Subcutaneous abdominal adipose tissue (tissue), 5 donors: Measurements from ENCODE around the gene BAG2.
A peak's percentile ranks its signal among the peaks of the same experiment; 100 is the strongest.

Experiments used
- H3K27ac ChIP-seq: one replicate; pipeline ENCODE4 v1.7.0; 2013; ENCODE audit warnings: low read depth, mild to moderate bottlenecking, inconsistent platforms, low read length, moderate library complexity
- H3K27me3 ChIP-seq, 5 donors: one replicate each; pipeline ENCODE4 v1.7.0; 2013; ENCODE audit warnings: low read length in 5 of 5, inconsistent platforms in 1 of 5; ENCODE audit not compliant: control insufficient read depth in 5 of 5, insufficient read depth in 4 of 5
- H3K36me3 ChIP-seq, 5 donors: one replicate each; pipeline ENCODE4 v1.7.0; 2013; ENCODE audit warnings: low read length in 5 of 5; ENCODE audit not compliant: control insufficient read depth in 5 of 5, insufficient read depth in 5 of 5
- H3K4me1 ChIP-seq, 5 donors: one replicate each; pipeline ENCODE4 v1.7.0; 2013; ENCODE audit warnings: low read length in 5 of 5, mild to moderate bottlenecking in 3 of 5, moderate library complexity in 1 of 5; ENCODE audit not compliant: control insufficient read depth in 5 of 5, insufficient read depth in 5 of 5
- H3K4me3 ChIP-seq, 5 donors: one replicate each; pipeline ENCODE4 v1.7.0; 2013; ENCODE audit warnings: low read length in 5 of 5, low read depth in 1 of 5
- H3K9ac ChIP-seq, 5 donors: one replicate each; pipeline ENCODE4 v1.7.0; 2013; ENCODE audit warnings: low read length in 5 of 5, mild to moderate bottlenecking in 4 of 5, moderate library complexity in 3 of 5
- H3K9me3 ChIP-seq, 5 donors: one replicate each; pipeline ENCODE4 v1.7.0; 2013; ENCODE audit warnings: low read length in 5 of 5; ENCODE audit not compliant: control insufficient read depth in 5 of 5
- donor health status: healthy.
- donor health status: healthy.
- donor health status: healthy.
- donor health status: healthy.
- donor health status: healthy.

The BAG2 gene

DNA sequence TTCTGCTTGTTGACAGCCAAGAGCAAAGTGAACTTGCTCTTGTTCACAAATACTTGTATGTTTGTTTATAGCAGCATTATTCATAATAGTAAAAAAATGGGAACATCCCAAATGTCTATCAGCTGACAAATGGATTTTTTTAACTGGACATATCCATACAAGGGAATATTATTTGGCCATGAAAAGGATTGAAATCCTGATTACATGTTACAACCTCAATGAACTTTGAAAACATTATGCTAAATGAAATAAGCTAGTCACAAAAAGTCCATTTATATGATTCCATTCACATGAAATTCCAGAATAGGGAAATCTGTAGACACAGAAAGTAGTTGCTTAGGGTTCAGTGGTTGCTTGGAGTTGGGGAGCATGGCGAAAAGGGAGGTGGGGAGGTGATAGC lies 28.4 kb upstream of the BAG2 start:
- Histone ChIP-seq H3K36me3 (peaks cover 25 to 53% (median 30%) of the 10 kb centered on the region in 5 donors), H3K27ac (no peak overlapping the region), H3K27me3 (no peaks in the 10 kb centered on the region), H3K9ac (no peak overlapping the region), H3K4me1 (no peaks in the 10 kb centered on the region), H3K9me3 (no peaks in the 10 kb centered on the region), H3K4me3 (no peak overlapping the region)

DNA sequence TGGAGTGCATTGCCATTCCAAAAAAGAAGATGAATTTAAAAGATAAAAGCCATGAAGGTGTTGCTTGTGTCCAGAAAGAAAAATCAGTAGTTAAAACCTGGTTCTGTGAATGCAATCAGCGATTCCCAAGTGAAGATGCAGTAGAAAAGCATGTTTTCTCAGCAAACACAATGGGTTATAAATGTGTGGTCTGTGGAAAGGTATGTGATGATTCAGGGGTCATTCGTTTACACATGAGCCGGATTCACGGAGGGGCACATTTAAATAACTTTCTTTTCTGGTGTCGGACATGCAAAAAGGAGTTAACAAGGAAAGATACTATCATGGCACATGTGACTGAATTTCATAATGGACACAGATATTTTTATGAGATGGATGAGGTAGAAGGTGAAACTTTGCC lies 24.7 kb upstream of the BAG2 start:
- H3K9ac ChIP-seq, result no peak overlapping the region
- no peak overlapping the region for H3K4me3 ChIP-seq
- H3K9me3 ChIP-seq, result no peaks in the 10 kb centered on the region
- no peaks in the 10 kb centered on the region for H3K27me3 ChIP-seq
- peaks cover 24 to 54% (median 32%) of the 10 kb centered on the region in 5 donors for H3K36me3 ChIP-seq
- no peak overlapping the region for H3K27ac ChIP-seq
- no peaks in the 10 kb centered on the region for H3K4me1 ChIP-seq

DNA sequence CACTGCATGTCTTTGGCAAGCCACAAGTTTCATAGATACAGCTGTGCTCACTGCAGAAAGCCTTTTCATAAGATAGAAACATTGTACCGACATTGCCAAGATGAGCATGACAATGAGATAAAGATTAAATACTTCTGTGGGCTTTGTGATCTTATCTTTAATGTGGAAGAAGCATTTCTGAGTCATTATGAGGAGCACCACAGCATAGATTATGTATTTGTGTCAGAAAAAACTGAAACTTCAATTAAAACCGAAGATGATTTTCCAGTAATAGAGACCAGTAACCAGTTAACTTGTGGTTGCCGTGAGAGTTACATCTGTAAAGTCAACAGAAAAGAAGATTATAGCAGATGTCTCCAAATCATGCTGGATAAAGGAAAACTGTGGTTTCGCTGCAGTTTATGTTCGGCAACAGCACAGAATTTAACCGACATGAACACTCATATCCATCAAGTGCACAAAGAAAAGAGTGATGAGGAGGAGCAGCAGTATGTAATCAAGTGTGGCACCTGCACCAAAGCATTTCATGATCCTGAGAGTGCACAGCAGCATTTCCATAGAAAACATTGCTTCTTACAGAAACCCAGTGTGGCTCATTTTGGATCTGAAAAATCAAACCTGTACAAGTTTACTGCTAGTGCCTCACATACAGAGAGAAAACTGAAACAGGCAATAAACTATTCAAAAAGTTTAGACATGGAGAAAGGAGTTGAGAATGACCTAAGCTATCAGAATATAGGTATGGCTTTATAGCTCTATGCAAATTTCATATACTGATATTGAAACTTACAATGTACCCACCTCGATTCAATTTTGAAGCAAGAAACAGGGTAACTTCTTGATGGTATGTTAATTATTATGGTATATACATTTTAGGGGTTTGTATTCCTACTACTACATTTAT lies 23.9 kb upstream of the BAG2 start:
- H3K9ac ChIP-seq, result no peak overlapping the region
- peaks cover 30 to 51% (median 38%) of the 10 kb centered on the region in 5 donors for H3K36me3 ChIP-seq
- H3K4me1 ChIP-seq, result no peaks in the 10 kb centered on the region
- H3K27me3 ChIP-seq, result no peaks in the 10 kb centered on the region
- H3K4me3 ChIP-seq, result no peak overlapping the region
- no peaks in the 10 kb centered on the region for H3K9me3 ChIP-seq
- no peak overlapping the region for H3K27ac ChIP-seq

DNA sequence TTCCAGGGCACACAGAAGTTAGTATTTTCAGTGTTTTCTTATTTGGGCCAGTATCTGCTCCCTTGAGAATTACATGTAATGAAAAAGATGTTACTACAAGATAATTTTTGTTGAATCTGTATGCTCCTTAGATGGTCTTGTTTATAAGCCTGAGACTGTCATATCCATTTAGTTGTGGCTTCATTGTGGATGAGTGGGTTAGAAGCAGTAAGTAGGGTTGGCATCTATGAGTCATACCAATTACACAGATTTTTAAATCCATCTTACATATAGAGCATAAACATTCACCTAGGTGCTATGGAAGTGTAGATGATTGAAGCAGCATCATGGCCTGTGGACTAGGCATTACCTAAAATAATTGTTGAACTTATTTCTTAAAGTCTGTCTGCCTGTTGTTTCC lies 13.5 kb upstream of the BAG2 start:
- H3K4me3 ChIP-seq, result no peak overlapping the region
- H3K9me3 ChIP-seq, result no peaks in the 10 kb centered on the region
- H3K36me3 ChIP-seq, result peaks cover 21 to 45% (median 30%) of the 10 kb centered on the region in 5 donors
- no peaks in the 10 kb centered on the region for H3K4me1 ChIP-seq
- no peaks in the 10 kb centered on the region for H3K27me3 ChIP-seq
- H3K9ac ChIP-seq, result no peak overlapping the region
- no peak overlapping the region for H3K27ac ChIP-seq

GRCh38 chr6:57159127-57159526 lies 13.0 kb upstream of the BAG2 start:
- Histone ChIP-seq H3K4me3 (no peak overlapping the region), H3K36me3 (peaks cover 16 to 45% (median 28%) of the 10 kb centered on the region in 5 donors)

DNA sequence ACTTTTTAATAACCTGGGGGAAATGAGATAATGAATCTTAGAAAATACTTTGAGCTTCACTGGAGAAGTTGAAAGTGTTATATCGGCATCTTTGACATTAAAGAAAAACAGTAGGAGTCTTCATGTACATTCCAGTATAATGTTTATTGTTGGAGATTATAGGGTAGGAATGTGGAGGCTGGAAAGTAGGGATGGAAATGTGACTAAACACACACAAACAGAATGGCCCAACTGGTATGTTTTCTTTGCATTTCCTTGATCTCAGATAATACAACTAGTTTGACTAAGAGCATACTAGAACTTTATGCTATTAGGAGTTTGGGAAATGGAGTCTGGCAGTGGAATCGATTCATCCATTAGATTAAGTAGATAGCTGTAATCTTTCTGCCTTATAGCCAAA lies 10.1 kb upstream of the BAG2 start:
- H3K27me3 ChIP-seq, result no peaks in the 10 kb centered on the region
- H3K4me1 ChIP-seq, result no peaks in the 10 kb centered on the region
- peaks cover 0 to 13% (median 6%) of the 10 kb centered on the region in 5 donors for H3K9me3 ChIP-seq
- H3K36me3 ChIP-seq, result peaks cover 9 to 39% (median 22%) of the 10 kb centered on the region in 5 donors
- H3K9ac ChIP-seq, result no peak overlapping the region
- no peak overlapping the region for H3K27ac ChIP-seq
- no peak overlapping the region for H3K4me3 ChIP-seq

More at GRCh38 chr6:57159127-57159526, 13.0 kb upstream of the BAG2 start:
- Histone ChIP-seq H3K9ac (no peak overlapping the region), H3K4me1 (no peaks in the 10 kb centered on the region), H3K27me3 (no peaks in the 10 kb centered on the region), H3K9me3 (no peaks in the 10 kb centered on the region), H3K27ac (no peak overlapping the region)

DNA sequence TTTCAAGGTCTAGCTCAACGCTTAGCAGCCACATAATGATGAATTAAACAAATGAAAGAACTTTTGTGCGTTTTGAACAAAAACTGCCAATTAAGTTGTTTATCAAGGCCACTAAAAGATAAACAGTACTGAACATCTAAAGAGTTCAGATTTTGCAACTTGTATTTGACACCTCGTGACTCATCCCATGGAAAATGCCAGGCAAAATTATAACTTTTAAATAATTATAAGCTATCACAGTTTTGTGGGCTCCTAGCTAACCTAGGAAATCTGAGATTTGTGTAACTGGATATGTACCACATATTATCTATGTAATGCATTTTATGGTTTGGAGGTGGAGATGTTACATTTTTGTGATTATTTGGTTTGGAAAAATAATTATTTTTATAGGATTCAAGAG lies 9.6 kb upstream of the BAG2 start:
- Histone ChIP-seq H3K4me1 (no peaks in the 10 kb centered on the region), H3K36me3 (peaks cover 11 to 39% (median 26%) of the 10 kb centered on the region in 5 donors), H3K27me3 (no peaks in the 10 kb centered on the region), H3K27ac (no peak overlapping the region), H3K9ac (no peak overlapping the region), H3K9me3 (peaks cover 0 to 13% (median 6%) of the 10 kb centered on the region in 5 donors), H3K4me3 (no peak overlapping the region)

DNA sequence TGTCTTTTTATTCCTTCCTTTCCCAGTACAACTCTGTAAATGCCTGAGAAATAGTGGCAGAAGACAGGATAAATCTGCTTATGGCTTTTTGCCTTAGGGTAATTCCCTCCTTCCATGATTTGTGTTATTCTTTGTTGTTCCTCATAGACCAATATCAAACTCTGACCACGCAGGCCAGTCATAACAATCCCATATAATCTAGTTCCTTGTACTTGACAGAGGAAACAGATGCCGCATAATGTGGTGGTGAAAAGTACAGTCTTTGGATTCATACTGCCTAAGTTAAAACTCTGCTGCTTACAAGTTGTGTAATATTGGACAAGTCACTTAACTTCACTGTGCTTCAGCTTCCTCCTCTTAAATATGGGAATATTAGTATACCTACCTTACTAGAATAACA lies 8.2 kb upstream of the BAG2 start:
- no peaks in the 10 kb centered on the region for H3K27me3 ChIP-seq
- H3K9me3 ChIP-seq, result peaks cover 0 to 13% (median 6%) of the 10 kb centered on the region in 5 donors
- H3K4me3 ChIP-seq, result no peak overlapping the region
- no peak overlapping the region for H3K27ac ChIP-seq
- no peaks in the 10 kb centered on the region for H3K4me1 ChIP-seq
- no peak overlapping the region for H3K9ac ChIP-seq
- peaks cover 12 to 37% (median 25%) of the 10 kb centered on the region in 5 donors for H3K36me3 ChIP-seq

GRCh38 chr6:57165080-57165479 lies 7.0 kb upstream of the BAG2 start:
- H3K27ac ChIP-seq, result no peak overlapping the region
- no peak overlapping the region for H3K9ac ChIP-seq
- no peaks in the 10 kb centered on the region for H3K27me3 ChIP-seq
- peaks cover 12 to 37% (median 25%) of the 10 kb centered on the region in 5 donors for H3K36me3 ChIP-seq
- no peak overlapping the region for H3K4me3 ChIP-seq
- no peaks in the 10 kb centered on the region for H3K4me1 ChIP-seq
- H3K9me3 ChIP-seq, result peaks cover 0 to 13% (median 6%) of the 10 kb centered on the region in 5 donors

GRCh38 chr6:57173056-57173885 lies 1.1 kb downstream of the BAG2 start:
- Histone ChIP-seq H3K36me3 (peaks cover 0 to 5% (median 0%) of the 10 kb centered on the region in 5 donors), H3K4me1 (peaks cover 2 to 33% (median 21%) of the 10 kb centered on the region in 5 donors), H3K4me3 (peak overlapping the region; percentile 74 to 87 (median 83)), H3K9me3 (no peaks in the 10 kb centered on the region), H3K27me3 (no peaks in the 10 kb centered on the region), H3K9ac (peak overlapping the region; percentile 72 to 89 (median 78)), H3K27ac (peak overlapping the region; percentile 63)
